CD4-positive, alpha-beta T cell treated with Interleukin-15 for 1 hour (primary cell): ENCODE measurements around the gene YBX3.

ENCODE experiments used
- DNase-seq: peaks from one replicate; pipeline ENCODE4 v3.0.0-alpha.2; 2020

YBX3 gene

DNA sequence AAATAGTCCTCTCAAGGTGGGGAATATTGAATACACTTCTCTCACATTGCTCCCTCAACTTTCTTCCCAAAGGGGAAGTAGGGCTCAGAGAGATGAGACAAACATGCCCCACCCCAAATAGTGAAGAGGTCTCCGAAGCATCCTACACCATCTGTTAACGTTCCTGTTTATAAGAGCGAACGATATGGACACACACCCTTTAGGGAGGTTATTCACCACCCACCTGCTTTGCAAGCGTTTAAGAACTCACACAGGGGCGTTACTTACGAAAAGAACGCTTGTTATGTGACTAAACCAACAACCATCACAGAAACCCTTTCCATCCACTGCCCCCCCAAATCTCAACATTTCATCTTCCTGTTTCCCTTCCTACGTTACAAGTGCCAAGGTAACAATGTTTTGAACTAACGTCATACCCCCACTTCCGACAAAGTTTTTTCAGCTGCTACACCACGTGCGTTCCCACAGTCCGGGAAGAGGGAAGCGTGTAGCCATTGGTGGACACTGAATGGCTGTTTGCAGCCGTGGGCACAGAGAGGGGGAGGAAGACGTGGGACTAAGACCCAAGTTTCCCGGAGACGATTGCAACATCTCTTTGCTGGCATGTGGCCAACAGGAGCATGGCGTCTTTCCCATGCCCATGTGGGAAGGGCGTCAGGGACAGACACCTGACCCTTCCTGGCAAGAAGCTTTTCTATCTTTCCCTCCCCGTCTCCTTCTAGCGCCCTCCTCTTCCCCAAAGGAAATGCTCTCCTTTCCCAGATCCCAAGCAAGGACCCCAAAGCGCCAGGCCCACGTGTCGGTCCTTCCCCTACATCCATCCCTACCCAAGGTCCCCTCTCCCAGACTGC is 1.2 kb downstream of the YBX3 start:
- DNase-seq = peak; percentile 86

DNA sequence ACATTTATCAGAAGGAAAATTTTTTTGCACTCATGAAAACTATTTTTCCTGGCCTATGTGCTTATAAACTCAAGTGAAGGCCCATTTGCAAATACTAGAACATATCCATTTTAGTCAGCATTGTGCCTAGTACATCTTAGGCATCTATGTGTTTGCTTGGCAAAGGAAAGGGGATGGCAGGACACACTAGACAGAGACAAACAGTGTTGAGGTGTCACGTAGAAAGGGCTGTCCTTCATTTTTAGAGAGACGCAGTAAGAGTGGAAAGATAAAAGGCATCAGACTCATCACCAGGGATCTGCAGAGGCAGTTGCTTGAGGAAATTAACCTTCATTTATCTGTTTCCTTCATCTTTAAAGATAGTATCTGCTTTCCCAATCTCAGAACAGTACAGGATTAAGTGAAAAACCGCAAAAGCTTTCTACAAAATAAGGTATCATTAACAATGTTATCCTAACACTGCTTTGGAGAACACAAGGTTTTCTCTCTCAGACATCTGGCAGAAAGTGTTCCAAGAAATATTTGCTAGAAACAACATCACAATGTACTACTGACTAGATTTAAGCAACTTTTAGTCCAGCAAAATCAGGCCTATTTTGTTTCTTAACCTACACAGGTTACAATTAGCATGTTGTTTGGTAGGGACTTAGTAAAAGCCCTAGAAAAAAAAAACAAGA is 2.0 kb downstream of the YBX3 start:
- DNase-seq = no peak

DNA sequence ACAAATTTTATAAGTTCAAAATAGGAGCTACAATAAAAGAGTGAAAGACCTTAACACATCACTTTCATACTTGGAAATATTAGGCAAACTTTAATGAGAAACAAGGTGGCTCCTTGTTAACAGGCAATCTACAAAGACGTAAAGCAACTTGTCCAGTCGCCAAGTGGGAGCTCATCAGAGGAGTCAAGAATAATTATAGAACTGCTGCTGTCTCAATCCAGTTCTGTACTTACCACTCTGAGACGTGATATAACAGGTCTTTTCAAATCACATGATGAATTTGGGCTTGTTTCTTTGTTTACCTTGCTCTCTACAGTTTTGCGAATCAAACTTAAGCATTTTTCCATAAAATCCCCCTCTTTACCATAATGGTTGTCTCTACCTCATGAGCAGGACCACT is 3.6 kb downstream of the YBX3 start:
- DNase-seq = no peak

DNA sequence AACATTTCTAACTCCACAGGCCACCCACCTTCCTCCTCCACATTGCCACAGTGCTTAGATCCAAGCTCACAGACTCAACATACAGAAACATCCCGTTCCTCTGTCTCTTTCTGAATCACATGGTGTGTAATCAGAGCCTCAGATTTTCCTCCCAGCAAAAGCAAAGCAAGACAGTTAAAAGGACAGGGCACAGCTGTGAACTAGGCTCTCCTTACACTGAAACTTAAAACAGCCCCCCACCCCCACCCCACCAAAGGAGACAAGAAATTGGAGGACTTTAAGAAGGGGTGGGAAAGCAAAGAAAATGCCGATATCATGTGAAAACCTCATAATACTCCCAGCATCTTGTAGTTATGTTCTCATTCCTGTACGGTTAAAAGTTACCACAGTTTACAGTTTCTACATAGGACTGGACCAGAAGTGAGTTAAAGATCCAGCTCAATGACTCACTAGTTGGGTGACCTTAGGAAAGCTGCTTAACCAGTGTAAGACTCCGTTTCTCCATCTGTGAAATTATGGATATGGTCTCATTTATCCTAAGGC is 4.8 kb downstream of the YBX3 start:
- DNase-seq = no peak

DNA sequence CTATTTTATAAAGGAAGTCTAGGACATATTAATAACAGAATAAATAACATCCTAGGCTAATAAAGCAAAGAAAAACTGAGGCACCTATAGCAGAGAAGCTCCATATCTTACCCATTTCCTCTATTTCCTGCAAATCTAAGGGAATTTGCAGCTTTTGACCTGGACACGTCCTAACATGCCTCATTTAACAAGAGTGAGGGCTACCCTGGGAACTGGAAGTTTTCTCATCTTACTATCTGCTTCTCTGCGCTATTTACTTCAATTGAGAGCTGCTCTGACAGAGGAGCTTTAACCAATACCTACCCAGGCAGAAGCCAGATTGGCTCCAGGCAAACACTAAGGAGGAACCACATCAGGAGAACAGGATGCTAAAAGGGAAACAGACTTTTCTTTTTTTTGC is 5.7 kb downstream of the YBX3 start:
- DNase-seq = no peak

DNA sequence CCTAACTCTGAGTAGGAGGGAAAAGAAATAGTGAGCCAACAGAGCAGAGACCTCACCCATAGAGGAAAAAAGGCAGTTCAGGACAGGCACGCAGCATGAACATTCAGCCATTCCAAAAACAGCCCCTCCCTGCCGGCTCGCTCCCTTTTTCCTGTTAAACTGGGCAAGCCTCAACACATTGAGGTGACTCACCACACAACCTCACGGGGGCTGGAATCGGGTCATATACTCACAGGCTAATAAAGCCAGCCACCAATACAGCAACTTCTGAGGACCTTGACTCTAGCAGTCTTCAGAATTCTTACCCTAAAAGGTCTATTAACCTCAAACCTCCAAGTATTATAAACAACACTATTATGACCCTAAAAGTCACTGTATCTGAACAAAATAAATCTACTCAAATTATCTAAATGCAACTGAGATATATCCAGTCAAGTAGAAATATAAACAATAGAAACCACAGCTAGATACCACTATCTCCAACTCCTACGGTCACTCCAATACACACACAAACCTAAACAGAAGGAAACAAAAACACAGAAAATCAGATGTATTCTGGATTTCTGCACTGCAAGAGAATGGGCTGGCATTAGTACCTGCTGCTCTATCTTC is 6.3 kb downstream of the YBX3 start:
- no peak for DNase-seq

DNA sequence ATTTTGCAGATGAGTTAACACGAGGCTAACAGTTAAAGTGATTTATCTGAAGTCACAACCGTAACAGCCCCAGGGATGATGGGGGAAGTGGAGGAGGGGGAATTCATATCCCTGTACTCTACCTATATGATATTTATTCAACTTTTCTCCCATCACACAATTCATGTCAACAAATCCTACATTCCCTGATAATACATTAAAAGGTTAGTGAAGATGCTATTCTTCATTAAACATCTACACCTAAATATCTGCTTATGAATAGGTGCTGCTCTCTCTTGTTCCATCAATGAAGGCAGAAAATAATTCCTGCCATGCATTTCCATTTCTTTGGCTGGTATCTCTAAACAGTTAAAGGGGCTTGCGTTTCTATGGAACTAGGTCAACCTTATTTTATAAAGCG is 6.8 kb downstream of the YBX3 start:
- no peak for DNase-seq

DNA sequence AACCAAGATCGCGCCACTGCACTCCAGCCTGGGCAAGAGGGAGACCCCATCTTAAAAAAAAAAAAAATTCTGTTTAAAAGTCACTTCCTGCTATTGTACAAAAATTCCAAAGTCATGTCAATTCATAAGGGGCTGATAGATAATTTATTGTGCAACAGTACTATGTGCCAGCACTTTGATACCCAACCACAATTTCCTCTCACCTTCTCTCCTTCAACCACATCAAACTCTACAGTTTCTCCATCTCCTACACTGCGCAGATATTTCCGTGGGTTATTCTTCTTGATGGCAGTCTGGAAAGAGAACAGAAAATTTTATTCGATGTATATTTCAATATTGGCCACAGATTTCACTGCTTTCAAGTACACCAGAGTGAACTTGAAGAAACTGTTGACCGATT is 7.6 kb downstream of the YBX3 start:
- no peak for DNase-seq

DNA sequence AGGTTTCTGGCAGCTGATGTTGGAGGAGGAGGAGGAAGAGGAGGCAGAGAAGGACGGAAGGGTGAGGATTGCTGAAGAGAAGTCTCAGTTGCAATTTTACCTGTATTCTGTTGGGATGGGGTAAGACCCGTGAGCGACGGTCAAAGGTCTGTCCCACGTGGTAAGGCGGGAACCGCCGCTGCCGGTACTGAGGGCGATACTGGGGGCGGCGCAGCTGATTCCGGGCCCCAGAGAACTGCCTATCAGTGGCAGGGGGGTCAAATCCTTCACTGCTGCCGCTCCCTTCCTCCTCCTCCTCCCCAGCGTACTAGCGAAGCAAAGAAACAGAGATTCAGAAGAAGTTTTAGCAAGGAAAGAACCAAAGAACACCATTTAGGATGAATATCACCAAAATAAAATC is 13.3 kb downstream of the YBX3 start:
- no peak for DNase-seq

DNA sequence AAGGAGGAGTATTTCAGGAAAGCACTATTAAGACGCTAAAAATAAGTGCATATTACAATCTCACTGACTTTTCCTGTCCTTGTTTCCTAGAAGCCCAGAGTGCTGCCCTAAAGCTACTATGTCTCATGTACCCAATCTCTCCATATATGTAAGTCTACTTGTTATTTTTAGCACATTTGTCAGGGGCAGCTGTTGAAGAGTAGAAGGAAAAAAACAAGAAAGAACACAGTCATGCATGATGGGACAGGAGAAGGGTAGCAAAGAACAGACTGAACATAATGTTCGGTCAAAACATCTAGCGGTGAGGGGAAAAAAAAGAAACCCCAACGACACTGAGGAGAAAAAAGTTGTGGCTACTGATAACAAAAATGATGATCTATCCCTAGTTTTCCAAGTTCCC is 14.3 kb downstream of the YBX3 start:
- DNase-seq = no peak

DNA sequence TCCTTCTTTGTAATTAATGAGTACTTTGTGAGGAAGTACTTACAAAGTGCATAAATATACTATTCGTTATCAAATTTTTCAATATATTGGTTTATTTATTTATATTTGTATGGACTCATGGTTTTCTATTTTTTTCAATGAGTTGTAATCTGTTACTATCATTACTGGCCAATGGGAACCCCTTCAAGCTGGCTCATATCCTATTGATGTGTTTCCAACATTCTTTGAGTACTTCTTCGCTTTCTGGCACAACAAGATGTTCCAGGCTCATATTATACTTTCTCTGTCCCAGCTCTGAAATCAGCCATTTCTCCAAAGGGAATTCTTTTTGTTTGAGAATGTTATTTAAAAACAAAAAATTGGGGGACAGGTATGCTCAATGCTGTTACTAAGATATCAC is 17.5 kb downstream of the YBX3 start:
- no peak for DNase-seq

DNA sequence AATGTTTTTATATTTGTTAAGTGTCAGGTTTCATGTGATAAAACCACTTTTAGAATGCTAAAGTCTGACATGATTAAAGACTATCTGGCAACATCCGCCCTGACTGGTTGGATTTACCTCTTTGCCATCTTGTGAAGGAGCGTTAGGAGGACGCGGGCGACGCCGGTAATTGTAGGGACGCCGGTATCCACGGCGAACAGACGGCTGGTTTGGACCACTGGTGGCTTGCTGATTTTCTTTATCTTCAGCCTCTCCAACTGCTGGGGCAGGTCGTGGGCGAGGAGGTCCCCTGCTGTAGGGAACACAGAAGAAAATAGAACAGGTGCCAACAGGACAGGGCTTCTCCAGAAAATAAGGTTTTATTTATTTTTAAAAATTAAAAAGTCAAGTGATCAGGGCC is 21.3 kb downstream of the YBX3 start:
- no peak for DNase-seq

DNA sequence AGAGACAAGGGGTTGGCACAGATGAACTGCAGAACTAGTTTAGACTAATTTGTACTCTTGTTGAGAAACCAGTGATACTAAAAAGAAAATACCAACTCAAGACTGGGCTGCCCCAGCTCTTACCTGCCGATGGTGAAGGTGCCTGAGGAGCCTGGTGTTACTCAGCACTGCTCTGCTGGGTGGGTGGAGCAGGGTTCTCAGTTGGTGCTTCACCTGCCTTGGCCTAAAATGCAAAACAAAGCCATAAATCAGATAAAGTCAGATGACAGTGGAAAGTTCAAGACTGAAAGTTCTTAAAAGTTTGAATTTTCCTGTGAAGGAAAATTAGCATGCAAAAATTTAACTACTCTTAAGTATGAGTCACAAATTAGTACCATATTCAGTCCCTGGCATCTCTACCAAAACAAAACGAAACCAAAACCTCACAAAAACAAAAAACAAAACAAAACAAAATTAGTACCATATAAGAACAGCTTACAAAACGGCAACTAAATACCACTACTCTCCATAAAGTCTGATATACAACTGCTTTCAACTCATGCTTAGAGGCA is 21.9 kb downstream of the YBX3 start:
- DNase-seq = no peak

DNA sequence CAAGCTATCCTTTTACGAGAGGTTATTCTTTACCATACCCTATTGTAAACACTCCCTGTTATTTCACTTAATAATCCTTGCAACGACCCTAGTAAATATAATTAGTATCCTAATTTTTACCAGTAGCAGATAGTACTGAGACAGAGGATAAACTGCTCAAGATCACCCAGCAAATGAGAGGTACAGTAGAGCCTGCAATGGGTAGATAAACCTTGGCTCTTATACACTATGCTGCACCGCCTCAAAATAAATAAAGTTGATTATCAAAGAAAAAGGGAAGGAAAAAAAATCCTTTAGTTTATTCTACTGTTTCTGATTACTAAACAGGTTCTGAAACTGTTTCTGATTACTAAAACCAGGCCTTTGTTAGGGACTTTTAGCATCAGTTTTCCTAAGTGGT is 22.5 kb downstream of the YBX3 start:
- DNase-seq = no peak

DNA sequence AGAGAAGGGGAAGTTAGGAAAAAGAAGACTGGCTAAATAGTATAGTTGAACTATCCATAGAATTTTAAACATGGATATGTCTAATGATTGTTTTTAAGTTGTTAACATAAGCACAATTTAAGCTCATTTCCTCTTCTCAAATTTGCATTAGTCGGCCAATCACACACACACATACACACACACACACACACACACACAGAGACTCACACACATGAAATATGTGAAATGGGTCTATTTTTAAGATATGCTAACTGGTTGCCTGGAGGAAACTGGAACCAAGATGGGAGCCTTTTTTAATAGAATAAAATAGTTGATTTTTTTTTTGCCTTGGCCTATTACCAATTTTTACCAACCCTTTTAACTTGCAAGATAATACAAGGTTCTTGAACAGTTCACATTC is 25.3 kb downstream of the YBX3 start:
- no peak for DNase-seq

DNA sequence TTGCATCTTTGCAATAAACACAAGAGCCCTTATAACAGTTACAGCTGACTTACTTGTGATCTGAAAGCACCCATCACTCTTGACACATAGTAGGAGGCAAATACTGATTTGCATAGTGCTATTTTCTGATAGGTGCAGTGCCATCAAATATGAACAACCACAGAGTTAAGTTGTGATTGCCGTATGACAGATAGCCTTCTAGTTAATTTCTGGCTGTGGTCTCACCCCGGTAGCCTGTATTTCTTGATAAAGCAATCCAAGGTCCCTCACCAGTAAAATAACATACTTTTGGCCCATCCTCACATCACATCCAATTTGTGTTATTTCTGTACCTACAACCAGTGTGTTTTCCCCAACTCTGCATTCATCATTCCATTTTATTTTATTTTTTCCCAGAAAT is 26.0 kb downstream of the YBX3 start:
- DNase-seq = no peak

DNA sequence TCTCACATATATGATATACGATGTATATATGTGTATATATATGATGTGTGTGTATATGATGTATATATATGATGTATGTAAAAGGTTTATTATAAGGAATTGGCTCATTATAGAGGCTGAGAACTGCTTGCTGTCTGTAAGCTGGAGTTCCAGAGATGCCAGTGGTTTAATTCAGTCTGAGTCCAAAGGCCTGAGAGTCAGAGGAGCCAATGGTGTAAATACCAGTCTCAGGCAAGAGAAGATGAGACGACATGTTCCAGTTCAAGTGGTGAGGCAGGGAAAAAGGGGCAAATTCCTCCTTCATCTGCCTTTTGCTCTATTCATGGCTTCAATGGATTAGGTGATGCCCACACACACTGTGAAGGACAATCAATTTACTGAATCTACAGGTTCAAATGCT is 32.2 kb downstream of the YBX3 start:
- no peak for DNase-seq

DNA sequence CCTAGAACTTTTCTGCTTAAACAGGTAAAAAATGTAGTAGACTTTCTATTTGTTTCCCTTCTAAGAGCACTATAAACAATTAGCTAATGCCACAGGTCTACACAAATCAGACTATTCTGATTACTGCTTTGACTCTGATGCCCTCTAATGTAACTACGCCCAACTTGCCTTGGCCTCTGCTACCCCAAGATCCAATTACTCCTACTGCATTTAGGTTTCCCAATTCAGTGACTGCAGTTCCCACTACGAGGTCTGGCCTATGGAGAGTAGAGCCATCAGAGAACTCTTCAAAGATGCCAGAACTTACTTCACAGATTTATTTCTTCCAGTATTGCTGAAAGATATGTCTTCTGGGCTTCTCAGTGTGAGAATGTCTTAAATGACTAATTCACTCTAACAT is 34.0 kb downstream of the YBX3 start:
- DNase-seq = no peak

DNA sequence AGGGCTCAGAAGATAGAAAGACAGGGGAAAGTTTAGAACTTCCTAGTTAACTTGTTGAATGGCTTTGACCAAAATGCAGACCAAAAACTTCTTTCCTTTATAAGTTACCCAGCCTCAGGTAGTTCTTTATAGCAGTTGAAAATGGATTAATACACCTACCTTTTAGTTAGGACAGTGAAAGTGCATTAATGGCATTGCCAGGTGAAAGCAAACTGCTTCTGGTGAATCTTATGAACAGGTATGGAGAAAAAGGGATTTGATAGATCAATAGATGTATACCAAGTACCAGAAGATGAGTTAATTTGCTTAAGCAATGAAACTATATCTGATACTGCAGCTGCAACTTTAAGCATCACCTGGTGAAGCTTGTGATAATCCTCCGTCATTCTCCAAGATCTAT is 35.1 kb downstream of the YBX3 start:
- no peak for DNase-seq

DNA sequence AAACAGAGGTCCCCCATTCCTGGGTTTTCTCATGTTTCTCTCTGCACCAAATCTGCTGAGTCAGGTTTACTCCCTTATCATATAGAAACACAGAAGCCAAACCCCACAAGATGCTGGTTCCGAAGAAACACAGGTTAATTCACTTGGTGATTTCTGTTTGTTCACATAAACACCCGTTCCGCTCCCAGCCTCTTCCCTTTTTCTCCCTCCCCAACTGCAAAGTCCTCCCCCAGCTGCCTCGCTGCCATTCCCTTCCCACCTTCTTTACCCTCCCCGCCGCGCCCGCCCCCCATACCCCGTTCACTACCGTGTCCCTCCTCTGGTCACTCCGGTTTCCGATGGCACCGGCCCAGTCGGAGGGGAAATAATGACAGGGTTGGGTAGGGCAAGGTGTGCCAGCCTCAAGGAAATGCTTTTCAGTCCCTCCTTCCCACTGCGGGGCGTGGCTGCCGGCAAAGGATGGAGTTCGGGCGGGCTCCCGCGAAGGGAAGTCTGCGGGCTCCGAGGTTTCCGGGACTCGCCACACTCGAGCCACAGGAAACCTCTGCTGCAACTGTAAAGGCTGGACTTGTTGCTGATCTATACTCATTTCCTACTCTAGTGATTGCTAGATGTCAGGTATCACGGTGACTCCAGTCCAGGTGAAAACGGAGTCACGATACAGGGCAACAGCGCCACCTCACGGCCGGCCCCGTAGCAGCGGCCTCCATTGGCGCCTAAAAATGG is 49.3 kb downstream of the YBX3 start, which contains the start of gene STYK1:
Gene STYK1 (minus strand): TSS at position 394 of the 726 bp plus-strand sequence. CDS start 39,434 bp downstream, outside the sequence.
- peak; percentile 66 for DNase-seq

DNA sequence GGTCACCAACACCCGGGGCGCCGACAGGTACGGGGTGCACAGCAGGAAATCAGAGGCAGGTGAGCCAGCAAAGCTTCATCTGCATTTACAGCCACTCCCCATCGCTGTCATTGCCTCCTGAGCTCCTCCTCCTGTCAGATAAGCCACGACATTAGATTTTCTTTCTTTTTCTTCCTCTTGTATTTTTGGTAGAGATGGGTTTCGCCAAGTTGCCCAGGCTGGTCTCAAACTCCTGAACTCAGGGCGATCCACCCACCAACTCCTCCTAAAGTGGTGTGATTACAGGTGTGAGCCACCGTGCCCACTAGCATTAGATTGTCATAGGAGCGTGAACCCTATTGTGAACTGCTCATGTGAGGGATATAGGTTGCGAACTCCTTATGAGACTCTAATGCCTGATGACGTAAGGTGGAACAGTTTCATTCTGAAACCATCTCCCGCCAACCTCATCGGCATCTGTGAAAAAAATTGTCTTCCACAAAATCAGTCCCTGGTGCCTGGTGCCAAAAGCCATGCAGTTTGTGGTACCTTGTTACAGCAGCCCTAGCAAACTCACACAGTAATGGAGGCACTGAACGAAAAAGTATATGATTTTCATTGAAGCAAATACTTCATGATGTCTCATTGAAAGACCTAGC is 50.8 kb downstream of the YBX3 start:
- peak; percentile 20 for DNase-seq

DNA sequence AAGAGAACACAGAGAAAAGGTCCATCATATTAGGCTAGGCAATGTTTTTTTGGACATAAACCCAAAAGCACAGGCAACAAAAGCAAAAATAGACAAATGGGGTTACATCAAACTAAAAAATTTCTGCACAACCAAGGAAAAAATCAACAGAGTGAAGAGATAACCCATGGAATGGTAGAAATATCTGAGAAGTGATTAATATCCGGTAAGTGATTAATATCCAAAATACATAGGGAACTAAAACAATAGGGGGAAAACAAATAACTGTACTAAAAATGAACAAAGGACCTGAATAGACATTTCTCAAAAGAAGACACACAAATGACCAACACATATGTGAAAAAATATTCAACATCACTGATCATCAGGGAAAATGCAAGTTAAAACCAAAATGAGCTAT is 53.6 kb downstream of the YBX3 start:
- no peak for DNase-seq
